HepG2 (cell line): Measurements from ENCODE around the gene B4GALT5. TPM values are rescaled to one million over a fixed set of nuclear protein-coding genes. Genes with fewer than 3 reads are reported as not detected.

Experiments used
- ATAC-seq: fragments of 200-7000 bp; cut with Tn5 transposase; 3 replicates; pipeline ENCODE4 v1.9.1; 2020; ENCODE audit warnings: mild to moderate bottlenecking, moderate library complexity
- BruUV-seq: library from RNA; stranded (reverse); fragments of 400-500 nt; replicated peaks from 2 replicates; lab custom pipeline; 2021; lab: Mats Ljungman, UMichigan
- CTCF ChIA-PET: fragments of 300-600 bp; formaldehyde crosslinking; extraction: SDS; loops from one replicate; lab custom pipeline; 2021; ENCODE audit warnings: low total read pairs, inconsistent platforms, low intra/inter-chr PET ratio; lab: Yijun Ruan, JAX
- POLR2A ChIA-PET: fragments of 350-600 bp; sonication (Branson Sonifier 250); formaldehyde crosslinking; loops from one replicate; lab custom pipeline; 2020; ENCODE audit warnings: antibody characterized with exemption, inconsistent platforms; lab: Yijun Ruan, JAX
- DNase-seq: peaks from one replicate; pipeline ENCODE4 v3.0.0-alpha.2; 2015; ENCODE audit warnings: low spot score
- FAIRE-seq: peaks from 3 replicates; lab custom pipeline; 2011; peaks lifted over from hg19 to GRCh38; lab: Jason Lieb, UNC
- H2AFZ ChIP-seq: one replicate; pipeline ENCODE4 v1.6.1; 2011; ENCODE audit warnings: low read length, inconsistent platforms
- H3K27ac ChIP-seq: fragments of 300-600 bp; 3 replicates; pipeline ENCODE4 v1.8.0; 2011; ENCODE audit warnings: mixed run types, mild to moderate bottlenecking, mixed read lengths, low read length, inconsistent platforms; ENCODE audit not compliant: insufficient read depth; ENCODE audit errors: extremely low read length
- H3K27me3 ChIP-seq, 2 experiments: fragments of 200-600 bp in 1 of 2; 2 replicates in 1 of 2; 3 replicates in 1 of 2; pipeline versions ENCODE4 v1.6.0 to v1.8.0; 2011; ENCODE audit warnings: low read length in 2 of 2, mild to moderate bottlenecking in 2 of 2, moderate library complexity in 2 of 2, inconsistent platforms in 1 of 2; ENCODE audit not compliant: insufficient read depth in 2 of 2, control insufficient read depth in 1 of 2
- H3K36me3 ChIP-seq, 2 experiments: fragments of 200-600 bp in 1 of 2; replicated peaks in 1 of 2; 2 replicates in 1 of 2; 3 replicates in 1 of 2; pipeline versions ENCODE4 v1.5.1 to v1.8.0; 2011; ENCODE audit warnings: low read length in 2 of 2, inconsistent platforms in 1 of 2; ENCODE audit not compliant: insufficient read depth in 2 of 2, control insufficient read depth in 1 of 2
- H3K4me1 ChIP-seq: 2 replicates; pipeline ENCODE4 v1.5.1; 2012; ENCODE audit warnings: low read length, inconsistent platforms; ENCODE audit not compliant: insufficient read depth
- H3K4me2 ChIP-seq: 2 replicates; pipeline ENCODE4 v1.6.0; 2011; ENCODE audit warnings: low read depth, low read length, inconsistent platforms
- H3K4me3 ChIP-seq, 3 experiments: fragments of 200-600 bp in 1 of 3; sonication (generic), shearing (Covaris generic) in 1 of 3; replicated peaks in 1 of 3; 2 replicates each; pipeline ENCODE4 v1.5.1; 2011 to 2016; ENCODE audit warnings: low read length in 3 of 3, inconsistent platforms in 2 of 3, low read depth in 2 of 3, mild to moderate bottlenecking in 2 of 3, control low read depth in 1 of 3, mixed read lengths in 1 of 3; ENCODE audit not compliant: insufficient read depth in 1 of 3
- H3K79me2 ChIP-seq: one replicate; pipeline ENCODE4 v1.6.1; 2011; ENCODE audit warnings: low read length, inconsistent platforms; ENCODE audit not compliant: insufficient read depth
- H3K9ac ChIP-seq: 2 replicates; pipeline ENCODE4 v1.6.0; 2011; ENCODE audit warnings: mild to moderate bottlenecking, low read depth, low read length, inconsistent platforms; ENCODE audit not compliant: insufficient read depth
- H3K9me3 ChIP-seq: 2 replicates; pipeline ENCODE4 v1.5.1; 2012; ENCODE audit warnings: mild to moderate bottlenecking, low read length
- H4K20me1 ChIP-seq: 2 replicates; pipeline ENCODE4 v1.6.0; 2011; ENCODE audit warnings: inconsistent platforms, mild to moderate bottlenecking, low read length, moderate library complexity; ENCODE audit not compliant: insufficient read depth
- ARHGAP35 ChIP-seq: sonication (generic); formaldehyde crosslinking; IDR thresholded peaks from 2 replicates; pipeline ENCODE4 v1.9.0; 2022; ENCODE audit warnings: mild to moderate bottlenecking, inconsistent platforms, moderate library complexity, missing genetic modification reagents, borderline replicate concordance
- DMAP1 ChIP-seq: IDR thresholded peaks from 2 replicates; pipeline ENCODE4 v1.6.1; 2016
- FIP1L1 ChIP-seq: fragments of 200-400 bp; formaldehyde crosslinking; IDR thresholded peaks from 2 replicates; pipeline ENCODE4 v1.6.1; 2018; ENCODE audit warnings: low read depth, mild to moderate bottlenecking, low read length, moderate library complexity, borderline replicate concordance; ENCODE audit not compliant: insufficient read depth
- JUN ChIP-seq: sonication (generic); formaldehyde crosslinking; IDR thresholded peaks from 2 replicates; pipeline ENCODE4 v1.4.0; 2020; ENCODE audit warnings: mild to moderate bottlenecking, missing genetic modification reagents
- JUNB ChIP-seq: sonication (generic); formaldehyde crosslinking; IDR thresholded peaks from 2 replicates; pipeline ENCODE4 v1.8.0; 2022; ENCODE audit warnings: missing genetic modification reagents, mild to moderate bottlenecking, borderline replicate concordance
- MAZ ChIP-seq, 2 experiments: sonication (generic) in 1 of 2; formaldehyde crosslinking in 1 of 2; IDR thresholded peaks; 2 replicates each; pipeline versions ENCODE4 v1.5.0 to v1.6.1; 2012 to 2020; ENCODE audit warnings: low read depth in 2 of 2, mild to moderate bottlenecking in 2 of 2, borderline replicate concordance in 1 of 2, improper control_type of control experiment in 1 of 2, low read length in 1 of 2, missing genetic modification reagents in 1 of 2, moderate library complexity in 1 of 2
- NR3C1 ChIP-seq: sonication (generic); formaldehyde crosslinking; IDR thresholded peaks from 2 replicates; pipeline ENCODE4 v1.4.0; 2020; ENCODE audit warnings: missing genetic modification reagents
- SATB2 ChIP-seq: sonication (generic); formaldehyde crosslinking; IDR thresholded peaks from 2 replicates; pipeline ENCODE4 v1.5.0; 2020; ENCODE audit warnings: missing genetic modification reagents
- TBX3 ChIP-seq: fragments of 450-650 bp; IDR thresholded peaks from 2 replicates; pipeline ENCODE4 v1.6.1; 2017; ENCODE audit warnings: antibody characterized with exemption, mild to moderate bottlenecking, inconsistent platforms, borderline replicate concordance
- TGIF2 ChIP-seq: IDR thresholded peaks from 2 replicates; pipeline ENCODE4 v1.6.1; 2016; ENCODE audit warnings: control low read depth, missing compliant biosample characterization
- ZNF354B ChIP-seq: sonication (generic); formaldehyde crosslinking; IDR thresholded peaks from 2 replicates; pipeline ENCODE4 v1.8.0; 2022; ENCODE audit warnings: mild to moderate bottlenecking, missing genetic modification reagents
- WGBS: methylation state at CpG from one replicate; pipeline ENCODE4 v1.1.6; 2017; ENCODE audit warnings: low lambda C conversion rate; 5-methylcytosine and 5-hydroxymethylcytosine counted together
- in situ Hi-C: cut with HindIII; loops from 2 replicates; pipeline ENCODE4 v1.10.0; 2017; ENCODE audit warnings: low pct_unique_long_range_greater_than_20kb; ENCODE audit not compliant: extremely low pct_ligation_motif_present
- intact Hi-C: fragments of 100-400 bp; cut with micrococcal nuclease; formaldehyde crosslinking; loops from one replicate; pipeline ENCODE4 v1.10.0; 2022; ENCODE audit not compliant: unreplicated experiment
- polyA plus RNA-seq, 8 experiments: library from polyadenylated mRNA; depleted of rRNA in 3 of 8; stranded (reverse) in 7 of 8; unstranded in 1 of 8; fragments of >200 nt; fragmentation: Illumina TruSeq in 4 of 8; extraction: Trizol in 4 of 8; gene quantifications; 2 replicates each; pipeline versions ENCODE4 v1.2.1 to v1.2.3, GENCODE V29; 2011 to 2016; ENCODE audit warnings: low read depth in 4 of 8, missing spikeins in 1 of 8, mixed read lengths in 1 of 8; ENCODE audit not compliant: insufficient read depth in 1 of 8
- total RNA-seq, 5 experiments: library from RNA; depleted of rRNA; stranded (reverse); fragments of >200 nt; fragmentation: Illumina TruSeq; extraction: Trizol; gene quantifications; 2 replicates each; pipeline ENCODE4 v1.2.3, GENCODE V29; 2016; ENCODE audit warnings: low read depth in 1 of 5
- TF ChIP-seq, protein P1 (sequence below): sonication (generic); formaldehyde crosslinking; conservative IDR thresholded peaks from 2 replicates; pipeline ENCODE4 v1.4.0; 2020; ENCODE audit warnings: mild to moderate bottlenecking, missing genetic modification reagents, moderate library complexity
- TF ChIP-seq, protein P2 (sequence below): sonication (generic); formaldehyde crosslinking; IDR thresholded peaks from 2 replicates; pipeline ENCODE4 v1.5.1; 2020; ENCODE audit warnings: missing genetic modification reagents, mild to moderate bottlenecking, borderline replicate concordance
- TF ChIP-seq, protein P3 (sequence below): sonication (generic); formaldehyde crosslinking; IDR thresholded peaks from 2 replicates; pipeline ENCODE4 v1.5.0; 2020; ENCODE audit warnings: mild to moderate bottlenecking, missing genetic modification reagents, borderline replicate concordance

The B4GALT5 gene
- total and polyA plus RNA-seq, 2 of the 13 experiments (the other 11 are each of a cell fraction or from before 2014, with no cell fraction given): 27.3 to 30.9 TPM

DNA sequence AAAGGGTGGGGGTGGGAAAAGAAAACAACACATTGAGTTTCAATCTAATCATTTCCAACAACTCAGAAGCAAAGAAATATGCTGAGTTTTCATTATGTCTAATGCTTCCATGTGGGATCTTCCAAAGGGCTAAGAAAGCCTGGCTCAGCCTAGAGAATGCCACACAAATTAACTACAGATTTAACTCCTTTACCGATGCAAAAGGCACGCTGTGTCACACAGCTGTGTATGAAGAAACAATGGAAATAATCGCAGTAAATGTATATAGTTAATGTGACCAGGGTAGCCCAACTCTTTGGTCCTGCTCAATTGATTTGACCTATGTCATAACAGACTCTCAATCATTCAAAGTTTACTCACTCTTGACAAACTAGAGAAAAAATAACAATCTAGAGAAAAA lies 17.8 kb downstream of the B4GALT5 start (continued):
- TF ChIP-seq, protein P1, sequence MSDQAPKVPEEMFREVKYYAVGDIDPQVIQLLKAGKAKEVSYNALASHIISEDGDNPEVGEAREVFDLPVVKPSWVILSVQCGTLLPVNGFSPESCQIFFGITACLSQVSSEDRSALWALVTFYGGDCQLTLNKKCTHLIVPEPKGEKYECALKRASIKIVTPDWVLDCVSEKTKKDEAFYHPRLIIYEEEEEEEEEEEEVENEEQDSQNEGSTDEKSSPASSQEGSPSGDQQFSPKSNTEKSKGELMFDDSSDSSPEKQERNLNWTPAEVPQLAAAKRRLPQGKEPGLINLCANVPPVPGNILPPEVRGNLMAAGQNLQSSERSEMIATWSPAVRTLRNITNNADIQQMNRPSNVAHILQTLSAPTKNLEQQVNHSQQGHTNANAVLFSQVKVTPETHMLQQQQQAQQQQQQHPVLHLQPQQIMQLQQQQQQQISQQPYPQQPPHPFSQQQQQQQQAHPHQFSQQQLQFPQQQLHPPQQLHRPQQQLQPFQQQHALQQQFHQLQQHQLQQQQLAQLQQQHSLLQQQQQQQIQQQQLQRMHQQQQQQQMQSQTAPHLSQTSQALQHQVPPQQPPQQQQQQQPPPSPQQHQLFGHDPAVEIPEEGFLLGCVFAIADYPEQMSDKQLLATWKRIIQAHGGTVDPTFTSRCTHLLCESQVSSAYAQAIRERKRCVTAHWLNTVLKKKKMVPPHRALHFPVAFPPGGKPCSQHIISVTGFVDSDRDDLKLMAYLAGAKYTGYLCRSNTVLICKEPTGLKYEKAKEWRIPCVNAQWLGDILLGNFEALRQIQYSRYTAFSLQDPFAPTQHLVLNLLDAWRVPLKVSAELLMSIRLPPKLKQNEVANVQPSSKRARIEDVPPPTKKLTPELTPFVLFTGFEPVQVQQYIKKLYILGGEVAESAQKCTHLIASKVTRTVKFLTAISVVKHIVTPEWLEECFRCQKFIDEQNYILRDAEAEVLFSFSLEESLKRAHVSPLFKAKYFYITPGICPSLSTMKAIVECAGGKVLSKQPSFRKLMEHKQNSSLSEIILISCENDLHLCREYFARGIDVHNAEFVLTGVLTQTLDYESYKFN (CRISPR knock-in tag): peak; percentile 44; the same call in 1 of the 2 replicates
- TF ChIP-seq SATB2 (CRISPR knock-in tag): no peak
- TF ChIP-seq, protein P2, sequence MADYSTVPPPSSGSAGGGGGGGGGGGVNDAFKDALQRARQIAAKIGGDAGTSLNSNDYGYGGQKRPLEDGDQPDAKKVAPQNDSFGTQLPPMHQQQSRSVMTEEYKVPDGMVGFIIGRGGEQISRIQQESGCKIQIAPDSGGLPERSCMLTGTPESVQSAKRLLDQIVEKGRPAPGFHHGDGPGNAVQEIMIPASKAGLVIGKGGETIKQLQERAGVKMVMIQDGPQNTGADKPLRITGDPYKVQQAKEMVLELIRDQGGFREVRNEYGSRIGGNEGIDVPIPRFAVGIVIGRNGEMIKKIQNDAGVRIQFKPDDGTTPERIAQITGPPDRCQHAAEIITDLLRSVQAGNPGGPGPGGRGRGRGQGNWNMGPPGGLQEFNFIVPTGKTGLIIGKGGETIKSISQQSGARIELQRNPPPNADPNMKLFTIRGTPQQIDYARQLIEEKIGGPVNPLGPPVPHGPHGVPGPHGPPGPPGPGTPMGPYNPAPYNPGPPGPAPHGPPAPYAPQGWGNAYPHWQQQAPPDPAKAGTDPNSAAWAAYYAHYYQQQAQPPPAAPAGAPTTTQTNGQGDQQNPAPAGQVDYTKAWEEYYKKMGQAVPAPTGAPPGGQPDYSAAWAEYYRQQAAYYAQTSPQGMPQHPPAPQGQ (CRISPR knock-in tag): no peak

DNA sequence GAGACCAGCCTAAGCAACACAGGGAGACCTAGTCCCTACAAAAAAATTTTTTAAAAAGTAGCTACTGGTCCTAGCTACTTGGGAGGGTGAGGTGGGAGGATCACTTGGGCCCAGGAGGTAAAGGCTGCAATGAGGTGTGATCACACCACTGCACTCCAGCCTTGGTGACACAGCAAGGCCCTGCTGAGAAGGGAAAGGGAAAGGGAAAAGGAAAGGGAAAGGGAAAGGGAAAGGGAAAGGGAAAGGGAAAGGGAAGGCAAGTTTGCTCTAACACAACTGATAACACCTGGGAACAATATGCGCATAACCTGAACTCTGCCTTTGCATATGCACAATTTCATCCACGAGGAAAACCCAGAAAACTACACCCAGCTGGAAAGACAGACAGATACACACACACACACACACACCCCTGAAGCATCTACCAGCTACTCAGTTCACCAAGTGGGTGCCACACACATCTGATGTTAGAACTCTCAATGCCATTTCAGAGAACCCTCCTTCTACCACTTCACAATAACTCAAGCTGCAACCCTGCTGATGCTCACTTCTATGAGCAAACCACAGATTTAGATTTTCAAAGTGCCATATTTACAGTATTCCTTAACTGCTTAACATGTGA lies 19.1 kb downstream of the B4GALT5 start:
- ChIA-PET CTCF (interaction anchor here (1.2 kb wide), 1 partner anchor 83 kb away, joined by 4 read pairs; no protein-coding TSS in a partner anchor), POLR2A (no interaction called here)
- H2AFZ ChIP-seq: no peak overlapping the region
- H3K4me2 ChIP-seq: no peak overlapping the region
- H4K20me1 ChIP-seq: peaks cover 20% of the 10 kb centered on the region
- no peak overlapping the region for H3K4me3 ChIP-seq
- FAIRE-seq: no peak
- 76% methylated on average over 2 of the region's 2 CpGs for WGBS
- BruUV-seq: no TSS peak
- H3K27me3 ChIP-seq: no peaks in the 10 kb centered on the region
- peaks cover 99% of the 10 kb centered on the region for H3K79me2 ChIP-seq
- in situ Hi-C loops: no loop called here
- no peaks in the 10 kb centered on the region for H3K9me3 ChIP-seq
- H3K27ac ChIP-seq: peak overlapping the region; percentile 7
- ATAC-seq: no peak; the same call in 2 of the 3 replicates
- intact Hi-C loops: no loop called here
- no peaks in the 10 kb centered on the region for H3K36me3 ChIP-seq
- H3K9ac ChIP-seq: no peak overlapping the region
- no peak for DNase-seq
- peaks cover 97% of the 10 kb centered on the region for H3K4me1 ChIP-seq
- TF ChIP-seq ZNF354B (CRISPR knock-in tag): no peak
- 0 out of 2 replicates have a peak, but pooled peaks have one; percentile 15 for TF ChIP-seq JUNB
- TF ChIP-seq JUN (CRISPR knock-in tag): no peak
- no peak for TF ChIP-seq NR3C1
- no peak for TF ChIP-seq ARHGAP35 (CRISPR knock-in tag)
- no peak for TF ChIP-seq FIP1L1
- no peak for TF ChIP-seq TBX3
- TF ChIP-seq TGIF2 (CRISPR knock-in tag): no peak
- TF ChIP-seq DMAP1: no peak
- TF ChIP-seq, protein P3, sequence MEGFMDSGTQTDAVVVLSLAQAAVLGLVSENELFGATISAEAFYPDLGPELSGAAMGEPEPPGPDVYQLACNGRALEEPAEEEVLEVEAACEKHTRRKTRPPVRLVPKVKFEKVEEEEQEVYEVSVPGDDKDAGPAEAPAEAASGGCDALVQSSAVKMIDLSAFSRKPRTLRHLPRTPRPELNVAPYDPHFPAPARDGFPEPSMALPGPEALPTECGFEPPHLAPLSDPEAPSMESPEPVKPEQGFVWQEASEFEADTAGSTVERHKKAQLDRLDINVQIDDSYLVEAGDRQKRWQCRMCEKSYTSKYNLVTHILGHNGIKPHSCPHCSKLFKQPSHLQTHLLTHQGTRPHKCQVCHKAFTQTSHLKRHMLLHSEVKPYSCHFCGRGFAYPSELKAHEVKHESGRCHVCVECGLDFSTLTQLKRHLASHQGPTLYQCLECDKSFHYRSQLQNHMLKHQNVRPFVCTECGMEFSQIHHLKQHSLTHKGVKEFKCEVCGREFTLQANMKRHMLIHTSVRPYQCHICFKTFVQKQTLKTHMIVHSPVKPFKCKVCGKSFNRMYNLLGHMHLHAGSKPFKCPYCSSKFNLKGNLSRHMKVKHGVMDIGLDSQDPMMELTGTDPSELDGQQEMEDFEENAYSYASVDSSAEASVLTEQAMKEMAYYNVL: peak; percentile 56; the same call in 1 of the 2 replicates
- no peak for TF ChIP-seq MAZ (IDR thresholded peaks at IDR 0.05; ENCODE audit: borderline replicate concordance, low read depth, low read length)
- no peak for TF ChIP-seq MAZ (CRISPR knock-in tag; IDR thresholded peaks at IDR 0.05; ENCODE audit: low read depth)
